ENCODE measurements around the gene BMPR1A.

DNA sequence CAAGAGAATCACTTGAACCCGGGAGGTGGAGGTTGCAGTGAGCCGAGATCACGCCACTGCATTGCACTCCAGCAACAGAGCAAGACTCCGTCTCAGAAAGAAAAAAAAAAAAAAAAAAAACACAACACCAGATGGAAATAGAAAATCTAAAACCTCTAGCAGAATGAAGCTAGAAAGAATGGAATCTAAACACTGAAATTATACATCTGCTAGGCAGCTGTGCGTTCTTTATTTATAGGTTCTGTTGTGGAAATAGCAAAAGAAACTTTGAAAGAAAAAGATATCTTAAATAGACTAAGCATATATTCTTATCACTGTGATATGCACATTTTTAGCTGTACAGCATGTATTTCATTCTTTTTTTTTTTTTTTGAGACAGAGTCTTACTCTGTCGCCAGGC lies 17.1 kb downstream of the BMPR1A start:
- no peak for TF ChIP-seq POLR2AphosphoS5 (IDR thresholded peaks at IDR 0.05; ENCODE audit: low read depth, low read length)
- TF ChIP-seq, protein P1, sequence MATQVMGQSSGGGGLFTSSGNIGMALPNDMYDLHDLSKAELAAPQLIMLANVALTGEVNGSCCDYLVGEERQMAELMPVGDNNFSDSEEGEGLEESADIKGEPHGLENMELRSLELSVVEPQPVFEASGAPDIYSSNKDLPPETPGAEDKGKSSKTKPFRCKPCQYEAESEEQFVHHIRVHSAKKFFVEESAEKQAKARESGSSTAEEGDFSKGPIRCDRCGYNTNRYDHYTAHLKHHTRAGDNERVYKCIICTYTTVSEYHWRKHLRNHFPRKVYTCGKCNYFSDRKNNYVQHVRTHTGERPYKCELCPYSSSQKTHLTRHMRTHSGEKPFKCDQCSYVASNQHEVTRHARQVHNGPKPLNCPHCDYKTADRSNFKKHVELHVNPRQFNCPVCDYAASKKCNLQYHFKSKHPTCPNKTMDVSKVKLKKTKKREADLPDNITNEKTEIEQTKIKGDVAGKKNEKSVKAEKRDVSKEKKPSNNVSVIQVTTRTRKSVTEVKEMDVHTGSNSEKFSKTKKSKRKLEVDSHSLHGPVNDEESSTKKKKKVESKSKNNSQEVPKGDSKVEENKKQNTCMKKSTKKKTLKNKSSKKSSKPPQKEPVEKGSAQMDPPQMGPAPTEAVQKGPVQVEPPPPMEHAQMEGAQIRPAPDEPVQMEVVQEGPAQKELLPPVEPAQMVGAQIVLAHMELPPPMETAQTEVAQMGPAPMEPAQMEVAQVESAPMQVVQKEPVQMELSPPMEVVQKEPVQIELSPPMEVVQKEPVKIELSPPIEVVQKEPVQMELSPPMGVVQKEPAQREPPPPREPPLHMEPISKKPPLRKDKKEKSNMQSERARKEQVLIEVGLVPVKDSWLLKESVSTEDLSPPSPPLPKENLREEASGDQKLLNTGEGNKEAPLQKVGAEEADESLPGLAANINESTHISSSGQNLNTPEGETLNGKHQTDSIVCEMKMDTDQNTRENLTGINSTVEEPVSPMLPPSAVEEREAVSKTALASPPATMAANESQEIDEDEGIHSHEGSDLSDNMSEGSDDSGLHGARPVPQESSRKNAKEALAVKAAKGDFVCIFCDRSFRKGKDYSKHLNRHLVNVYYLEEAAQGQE (IDR thresholded peaks at IDR 0.05; ENCODE audit: insufficient read depth in 1 of 2, low read depth in 2 of 2, low read length in 2 of 2), result no peak
